ENCODE measurements around the gene MLH1.
"Not testable (repeated sequence)": the region's sequence is repeated elsewhere in the genome, so short reads cannot be mapped to it uniquely, and the experiment has no call there.

MLH1 gene

GRCh38 chr3:37050282-37050681 lies 57.0 kb downstream of the MLH1 start:
- Histone ChIP-seq H3K27ac (no peak overlapping the region), H3K36me3 (ENCODE audit: control insufficient read depth, insufficient read depth, low read length) (no peaks in the 10 kb centered on the region)

GRCh38 chr3:37052860-37053259 lies 59.5 kb downstream of the MLH1 start:
- H3K4me3 ChIP-seq (ENCODE audit: low read depth, low read length) = no peak overlapping the region
- H3K9me3 ChIP-seq (ENCODE audit: control insufficient read depth, low read length) = no peaks in the 10 kb centered on the region
- H3K9ac ChIP-seq = no peak overlapping the region
- no peaks in the 10 kb centered on the region for H3K79me2 ChIP-seq
- H3K4me2 ChIP-seq (ENCODE audit: low read length) = no peak overlapping the region
- H3K27ac ChIP-seq = no peak overlapping the region
- no peak overlapping the region for H2AFZ ChIP-seq
- no peaks in the 10 kb centered on the region for H3K36me3 ChIP-seq (ENCODE audit: control insufficient read depth, insufficient read depth, low read length)
- TF ChIP-seq CTCF (IDR thresholded peaks at IDR 0.05) = no peak
- H3K27me3 ChIP-seq (ENCODE audit: control insufficient read depth, insufficient read depth, low read length) = no peaks in the 10 kb centered on the region
- H3K4me1 ChIP-seq = peaks cover 8% of the 10 kb centered on the region

More at GRCh38 chr3:37050282-37050681, 57.0 kb downstream of the MLH1 start:
- Histone ChIP-seq H3K9me3 (ENCODE audit: control insufficient read depth, low read length) (no peaks in the 10 kb centered on the region), H3K4me1 (peaks cover 8% of the 10 kb centered on the region), H3K4me3 (ENCODE audit: low read depth, low read length) (no peak overlapping the region), H3K9ac (no peak overlapping the region), H3K79me2 (no peaks in the 10 kb centered on the region), H2AFZ (no peak overlapping the region), H3K4me2 (ENCODE audit: low read length) (no peak overlapping the region), H3K27me3 (ENCODE audit: control insufficient read depth, insufficient read depth, low read length) (no peaks in the 10 kb centered on the region)
- TF ChIP-seq CTCF (IDR thresholded peaks at IDR 0.05) = no peak

GRCh38 chr3:37053337-37053736 lies 60.0 kb downstream of the MLH1 start:
- Histone ChIP-seq H3K9me3 (ENCODE audit: control insufficient read depth, low read length) (no peaks in the 10 kb centered on the region), H3K4me2 (ENCODE audit: low read length) (no peak overlapping the region), H3K4me1 (peaks cover 8% of the 10 kb centered on the region), H2AFZ (no peak overlapping the region), H3K36me3 (ENCODE audit: control insufficient read depth, insufficient read depth, low read length) (no peaks in the 10 kb centered on the region), H3K27ac (no peak overlapping the region), H3K27me3 (ENCODE audit: control insufficient read depth, insufficient read depth, low read length) (no peaks in the 10 kb centered on the region), H3K79me2 (no peaks in the 10 kb centered on the region), H3K9ac (no peak overlapping the region), H3K4me3 (ENCODE audit: low read depth, low read length) (no peak overlapping the region)
- no peak for TF ChIP-seq CTCF (IDR thresholded peaks at IDR 0.05)

- Histone ChIP-seq H3K4me3 (ENCODE audit: low read depth, low read length) (no peak overlapping the region), H3K9me3 (ENCODE audit: control insufficient read depth, low read length) (no peaks in the 10 kb centered on the region), H3K4me2 (ENCODE audit: low read length) (no peak overlapping the region), H3K4me1 (peaks cover 8% of the 10 kb centered on the region), H3K9ac (no peak overlapping the region), H3K36me3 (ENCODE audit: control insufficient read depth, insufficient read depth, low read length) (no peaks in the 10 kb centered on the region), H3K79me2 (no peaks in the 10 kb centered on the region), H3K27ac (peak overlapping the region; percentile 34), H2AFZ (no peak overlapping the region), H3K27me3 (ENCODE audit: control insufficient read depth, insufficient read depth, low read length) (no peaks in the 10 kb centered on the region)
- no peak for TF ChIP-seq CTCF (IDR thresholded peaks at IDR 0.05)
Measured at GRCh38 chr3:37053753-37054152, 60.4 kb downstream of the MLH1 start.

- Histone ChIP-seq H3K9me3 (ENCODE audit: control insufficient read depth, low read length) (no peaks in the 10 kb centered on the region), H3K27ac (peak overlapping the region; percentile 34), H3K4me1 (peaks cover 8% of the 10 kb centered on the region), H3K27me3 (ENCODE audit: control insufficient read depth, insufficient read depth, low read length) (no peaks in the 10 kb centered on the region), H3K4me3 (ENCODE audit: low read depth, low read length) (no peak overlapping the region), H3K9ac (no peak overlapping the region), H2AFZ (no peak overlapping the region), H3K79me2 (no peaks in the 10 kb centered on the region), H3K4me2 (ENCODE audit: low read length) (no peak overlapping the region), H3K36me3 (ENCODE audit: control insufficient read depth, insufficient read depth, low read length) (no peaks in the 10 kb centered on the region)
- TF ChIP-seq CTCF (IDR thresholded peaks at IDR 0.05) = no peak
Measured at GRCh38 chr3:37054370-37054769, 61.1 kb downstream of the MLH1 start.

GRCh38 chr3:37055077-37055476 lies 61.8 kb downstream of the MLH1 start:
- not testable (repeated sequence) for H3K4me2 ChIP-seq (ENCODE audit: low read length); H3K4me1 ChIP-seq; H3K4me3 ChIP-seq (ENCODE audit: low read depth, low read length); H3K9me3 ChIP-seq (ENCODE audit: control insufficient read depth, low read length); H2AFZ ChIP-seq; H3K79me2 ChIP-seq; H3K9ac ChIP-seq; H3K36me3 ChIP-seq (ENCODE audit: control insufficient read depth, insufficient read depth, low read length); H3K27me3 ChIP-seq (ENCODE audit: control insufficient read depth, insufficient read depth, low read length)
- peak overlapping the region; percentile 34 for H3K27ac ChIP-seq
